Activated T-helper 2 cell treated with anti-CD3 and anti-CD28 coated beads, Interferon-gamma antibody, Interleukin-2, Interleukin-4, amounts not matched to agents 10 μg/mL and 5 μg/mL and 100 μg/mL, durations not matched to agents 14 hours and 24 hours and 36 hours (primary cell): ENCODE data around the gene ATE1. TPM values are rescaled to one million over a fixed set of nuclear protein-coding genes. Genes with fewer than 3 reads are reported as not detected.
"Not testable (repeated sequence)": the region's sequence is repeated elsewhere in the genome, so short reads cannot be mapped to it uniquely, and the experiment has no call there.

Experiments used
- DNase-seq: peaks from one replicate; pipeline ENCODE4 v3.0.0; 2021; ENCODE audit warnings: low spot score
- H3K27ac Mint-ChIP-seq: one replicate; pipeline ENCODE4 v1.8.0; 2021; ENCODE audit warnings: mixed read lengths
- H3K27me3 Mint-ChIP-seq: one replicate; pipeline ENCODE4 v1.8.0; 2021; ENCODE audit warnings: low read depth, mixed read lengths
- H3K36me3 Mint-ChIP-seq: one replicate; pipeline ENCODE4 v1.8.0; 2021; ENCODE audit warnings: low read depth, mixed read lengths
- H3K4me1 Mint-ChIP-seq: one replicate; pipeline ENCODE4 v1.8.0; 2021; ENCODE audit warnings: low read depth, mixed read lengths
- H3K4me3 Mint-ChIP-seq: one replicate; pipeline ENCODE4 v1.8.0; 2021; ENCODE audit warnings: low read depth, mild to moderate bottlenecking, moderate library complexity, mixed read lengths
- H3K9me3 Mint-ChIP-seq: one replicate; pipeline ENCODE4 v1.8.0; 2021; ENCODE audit warnings: mixed read lengths
- intact Hi-C: fragments of 100-400 bp; cut with micrococcal nuclease; formaldehyde crosslinking; loops from one replicate; pipeline ENCODE4 v1.15.1; 2023
- total RNA-seq: library from RNA; stranded (reverse); gene quantifications from 2 replicates; pipeline ENCODE4 v1.2.3, GENCODE V29; 2022

ATE1 gene
- total RNA-seq, 1 donor from 2014 or later: 33.6 TPM

DNA sequence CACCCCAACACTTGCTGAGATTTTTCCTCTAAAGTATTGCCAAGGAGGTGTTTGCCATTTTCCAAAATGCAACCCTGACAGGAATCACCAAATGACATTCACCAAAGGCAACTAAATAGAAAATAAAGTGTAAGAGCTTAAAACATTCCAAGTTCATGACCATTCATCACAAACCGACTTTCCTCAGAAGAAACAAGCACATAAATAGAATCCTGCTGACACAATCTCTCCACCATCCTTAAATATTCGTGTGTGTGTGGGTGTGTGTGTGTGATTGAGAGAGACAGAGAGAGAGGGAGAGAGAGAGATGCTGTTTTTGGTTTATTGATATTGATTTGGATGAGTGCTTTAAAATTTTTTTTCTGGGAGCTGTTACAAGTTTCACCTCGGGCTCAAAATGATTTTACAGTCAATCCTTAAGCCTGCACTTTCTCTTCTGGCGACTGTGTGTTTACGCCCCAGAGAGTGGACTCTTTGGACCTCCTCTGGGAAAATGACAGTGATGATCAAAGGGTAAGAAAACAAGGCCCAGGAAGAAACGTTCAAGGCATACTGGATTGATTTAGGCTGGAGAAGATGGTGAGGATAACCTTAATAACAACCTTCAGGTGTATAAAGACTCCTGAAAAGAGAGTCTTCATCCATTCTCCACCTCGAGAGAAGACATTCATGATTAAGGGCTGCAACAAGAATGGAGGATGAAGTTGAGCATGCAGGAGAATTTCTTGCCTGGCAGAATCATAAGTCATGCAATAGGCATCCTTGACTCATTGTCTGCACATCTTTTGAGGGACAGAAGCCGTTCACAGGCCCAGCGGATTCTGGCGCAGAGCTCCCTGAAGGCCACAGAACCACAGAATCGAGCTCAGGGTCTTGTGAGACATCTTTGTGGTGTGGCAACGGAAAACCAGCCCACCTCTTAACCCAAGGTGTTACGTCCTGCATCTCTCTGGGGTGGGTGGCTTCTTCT, 225.2 kb downstream of the ATE1 start:
- intact Hi-C loops: no loop called here
- no peaks in the 10 kb centered on the region for H3K4me1 Mint-ChIP-seq
- no peaks in the 10 kb centered on the region for H3K36me3 Mint-ChIP-seq
- no peak overlapping the region for H3K27ac Mint-ChIP-seq
- H3K27me3 Mint-ChIP-seq: no peaks in the 10 kb centered on the region
- no peak for DNase-seq
- H3K4me3 Mint-ChIP-seq: no peak overlapping the region
- H3K9me3 Mint-ChIP-seq: no peaks in the 10 kb centered on the region

- no peak for DNase-seq
- intact Hi-C loops: no loop called here
- Mint-ChIP-seq H3K36me3 (no peaks in the 10 kb centered on the region), H3K4me3 (no peak overlapping the region), H3K4me1 (no peaks in the 10 kb centered on the region), H3K27ac (no peak overlapping the region), H3K9me3 (no peaks in the 10 kb centered on the region), H3K27me3 (no peaks in the 10 kb centered on the region)
These were observed 227.4 kb downstream of the ATE1 start for GRCh38 chr10:121700416-121700815.

GRCh38 chr10:121699703-121700102, 228.1 kb downstream of the ATE1 start:
- H3K27ac Mint-ChIP-seq, H3K27me3 Mint-ChIP-seq, H3K9me3 Mint-ChIP-seq, DNase-seq, H3K4me1 Mint-ChIP-seq, H3K4me3 Mint-ChIP-seq, H3K36me3 Mint-ChIP-seq, intact Hi-C loops: not testable (repeated sequence)

GRCh38 chr10:121698902-121699301, 228.9 kb downstream of the ATE1 start:
- Mint-ChIP-seq H3K4me1 (no peaks in the 10 kb centered on the region), H3K4me3 (no peak overlapping the region), H3K9me3 (no peaks in the 10 kb centered on the region), H3K27me3 (no peaks in the 10 kb centered on the region), H3K27ac (no peak overlapping the region), H3K36me3 (no peaks in the 10 kb centered on the region)
- no peak for DNase-seq
- intact Hi-C loops: no loop called here

DNA sequence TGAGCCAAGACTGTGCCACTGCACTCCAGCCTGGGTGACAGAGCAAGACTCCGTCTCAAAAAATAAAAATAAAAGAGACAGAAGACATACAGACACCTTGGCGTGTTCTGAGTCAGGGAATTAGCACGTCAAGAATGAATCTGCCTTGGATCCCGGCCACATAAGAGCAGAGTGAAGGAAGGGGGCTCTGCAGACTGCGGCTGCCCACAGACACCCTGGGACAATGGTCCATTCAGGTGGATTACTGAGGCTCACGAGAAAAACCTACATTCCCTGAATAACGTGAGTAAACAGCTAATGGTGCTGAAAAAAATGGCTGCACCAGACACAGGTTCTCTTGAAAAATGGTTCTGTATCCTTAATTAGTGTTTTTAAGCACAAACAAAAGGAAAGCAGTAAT, 229.5 kb downstream of the ATE1 start:
- Mint-ChIP-seq H3K36me3 (no peaks in the 10 kb centered on the region), H3K27ac (no peak overlapping the region), H3K9me3 (no peaks in the 10 kb centered on the region), H3K27me3 (no peaks in the 10 kb centered on the region), H3K4me1 (no peaks in the 10 kb centered on the region), H3K4me3 (no peak overlapping the region)
- DNase-seq: no peak
- intact Hi-C loops: no loop called here

GRCh38 chr10:121696854-121697253, 231.0 kb downstream of the ATE1 start:
- Mint-ChIP-seq H3K36me3 (no peaks in the 10 kb centered on the region), H3K27me3 (no peaks in the 10 kb centered on the region), H3K9me3 (no peaks in the 10 kb centered on the region), H3K27ac (no peak overlapping the region), H3K4me3 (no peak overlapping the region), H3K4me1 (no peaks in the 10 kb centered on the region)
- DNase-seq: no peak
- intact Hi-C loops: no loop called here

GRCh38 chr10:121695731-121696464, 231.9 kb downstream of the ATE1 start:
- no peaks in the 10 kb centered on the region for H3K9me3 Mint-ChIP-seq
- intact Hi-C loops: no loop called here

DNA sequence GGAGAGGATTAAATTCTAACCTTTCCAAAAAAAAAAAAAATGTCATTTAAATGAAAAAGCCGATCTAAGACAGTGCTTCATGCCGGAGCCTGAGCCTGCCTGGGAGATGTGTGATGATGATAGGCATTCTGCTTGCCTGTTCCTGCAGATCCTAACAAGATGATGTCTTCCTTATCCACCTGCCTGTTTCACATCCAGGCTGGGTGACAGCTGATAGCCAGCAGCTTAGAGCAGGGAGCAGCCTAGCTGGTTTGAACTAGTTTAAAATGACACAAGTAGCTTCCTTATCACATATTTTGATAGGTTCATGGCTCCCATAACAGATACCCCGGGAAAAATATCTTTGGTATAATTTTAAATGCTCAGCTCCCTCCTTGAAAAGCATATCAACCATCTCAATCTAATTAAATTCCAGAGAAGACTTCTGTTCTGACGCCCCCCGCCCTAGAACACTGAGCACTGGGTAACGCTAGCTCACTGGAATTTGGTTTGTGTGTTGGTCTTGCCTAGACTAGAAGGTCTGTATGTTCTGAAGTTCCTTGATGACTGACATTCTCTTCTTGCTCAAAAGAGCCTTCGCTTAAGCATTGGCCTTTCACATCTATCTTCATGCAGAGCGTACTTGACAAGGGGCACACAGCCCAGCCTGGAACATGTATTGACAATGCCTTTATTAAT, 232.7 kb downstream of the ATE1 start:
- no peak for DNase-seq
- H3K4me1 Mint-ChIP-seq: no peaks in the 10 kb centered on the region
- H3K9me3 Mint-ChIP-seq: no peaks in the 10 kb centered on the region
- H3K4me3 Mint-ChIP-seq: no peak overlapping the region
- no peaks in the 10 kb centered on the region for H3K27me3 Mint-ChIP-seq
- intact Hi-C loops: no loop called here
- no peaks in the 10 kb centered on the region for H3K36me3 Mint-ChIP-seq
- no peak overlapping the region for H3K27ac Mint-ChIP-seq

More at GRCh38 chr10:121695731-121696464, 231.9 kb downstream of the ATE1 start:
- H3K27ac Mint-ChIP-seq: no peak overlapping the region
- no peaks in the 10 kb centered on the region for H3K27me3 Mint-ChIP-seq
- no peak overlapping the region for H3K4me3 Mint-ChIP-seq
- no peaks in the 10 kb centered on the region for H3K4me1 Mint-ChIP-seq
- no peaks in the 10 kb centered on the region for H3K36me3 Mint-ChIP-seq
- no peak for DNase-seq

DNA sequence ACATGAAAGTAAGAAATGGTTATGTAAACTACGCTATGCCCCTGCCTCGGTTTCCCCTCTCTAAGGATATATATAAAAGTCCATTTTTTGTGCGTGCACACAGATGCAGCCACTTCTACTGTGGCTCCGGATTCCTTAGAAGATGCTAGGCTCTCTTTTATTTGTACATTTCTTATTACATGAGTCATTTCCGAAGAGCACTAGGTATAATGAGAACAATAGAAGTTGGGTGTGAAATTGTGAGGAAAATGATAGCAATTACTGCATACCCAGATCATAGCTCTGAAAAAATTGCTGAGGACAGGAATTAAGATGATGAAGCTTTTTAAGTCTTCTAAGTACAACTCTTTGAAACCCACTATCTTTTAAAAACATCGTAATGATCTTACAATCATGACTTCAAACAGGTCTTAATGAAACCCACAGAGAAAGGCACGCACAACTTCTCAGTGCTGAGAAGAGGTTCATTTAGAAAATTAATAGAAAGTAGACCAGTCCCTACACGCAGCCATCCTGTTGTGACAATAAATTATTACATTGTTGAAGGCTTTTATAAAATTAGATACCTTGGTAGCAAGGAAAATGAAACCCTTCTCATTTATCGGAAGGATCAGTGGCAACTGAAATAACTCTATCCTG, 233.4 kb downstream of the ATE1 start:
- intact Hi-C loops: no loop called here
- no peaks in the 10 kb centered on the region for H3K4me1 Mint-ChIP-seq
- no peaks in the 10 kb centered on the region for H3K27me3 Mint-ChIP-seq
- no peaks in the 10 kb centered on the region for H3K36me3 Mint-ChIP-seq
- no peak overlapping the region for H3K4me3 Mint-ChIP-seq
- H3K27ac Mint-ChIP-seq: no peak overlapping the region
- no peak for DNase-seq
- H3K9me3 Mint-ChIP-seq: no peaks in the 10 kb centered on the region

GRCh38 chr10:121692626-121693025, 235.2 kb downstream of the ATE1 start:
- intact Hi-C loops: no loop called here
- Mint-ChIP-seq H3K4me3 (no peak overlapping the region), H3K27ac (no peak overlapping the region), H3K4me1 (no peaks in the 10 kb centered on the region), H3K9me3 (no peaks in the 10 kb centered on the region), H3K27me3 (no peaks in the 10 kb centered on the region), H3K36me3 (no peaks in the 10 kb centered on the region)
- DNase-seq: no peak

DNA sequence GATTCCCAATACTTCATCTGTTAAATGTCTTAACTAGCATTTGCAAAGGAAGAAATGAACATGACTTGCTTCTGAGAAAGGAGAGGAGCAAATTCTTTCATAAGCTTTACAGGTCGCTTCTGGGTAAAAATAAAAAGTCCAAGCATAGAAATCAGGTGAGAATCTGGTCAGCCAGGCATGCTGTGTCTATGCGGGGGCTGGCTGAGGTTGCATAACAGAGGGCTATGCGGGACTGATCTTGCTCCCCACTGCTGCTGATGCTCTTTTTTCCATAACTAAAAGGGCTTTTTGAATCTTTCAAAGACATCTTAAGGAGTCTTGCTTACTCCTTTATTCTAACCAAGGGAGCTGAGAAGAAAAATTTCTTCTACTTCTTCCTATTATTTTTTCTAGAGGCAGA, 236.9 kb downstream of the ATE1 start:
- H3K36me3 Mint-ChIP-seq: no peaks in the 10 kb centered on the region
- H3K4me1 Mint-ChIP-seq: no peaks in the 10 kb centered on the region
- no peaks in the 10 kb centered on the region for H3K9me3 Mint-ChIP-seq
- H3K4me3 Mint-ChIP-seq: no peak overlapping the region
- DNase-seq: no peak
- no peak overlapping the region for H3K27ac Mint-ChIP-seq
- no peaks in the 10 kb centered on the region for H3K27me3 Mint-ChIP-seq
- intact Hi-C loops: no loop called here
